OCI-LY1 (cell line): Measurements from ENCODE around the gene CDKAL1.

Source experiments
- EZH2 ChIP-seq: fragments of 200-600 bp; sonication (generic), shearing (Covaris generic); IDR thresholded peaks from 2 replicates; pipeline ENCODE4 v1.8.0; 2017; ENCODE audit warnings: borderline replicate concordance, mixed run types, mild to moderate bottlenecking, antibody characterized with exemption, low read length, moderate library complexity, mixed read lengths
- TF ChIP-seq, protein P1 (sequence below): fragments of 200-600 bp; sonication (generic), shearing (Covaris generic); IDR thresholded peaks from 2 replicates; pipeline ENCODE4 v1.5.1; 2017; ENCODE audit warnings: mild to moderate bottlenecking, antibody characterized with exemption, low read length, moderate library complexity, mixed read lengths

GRCh38 chr6:21257125-21257524 is 722.9 kb downstream of the CDKAL1 start:
- TF ChIP-seq, protein P1, sequence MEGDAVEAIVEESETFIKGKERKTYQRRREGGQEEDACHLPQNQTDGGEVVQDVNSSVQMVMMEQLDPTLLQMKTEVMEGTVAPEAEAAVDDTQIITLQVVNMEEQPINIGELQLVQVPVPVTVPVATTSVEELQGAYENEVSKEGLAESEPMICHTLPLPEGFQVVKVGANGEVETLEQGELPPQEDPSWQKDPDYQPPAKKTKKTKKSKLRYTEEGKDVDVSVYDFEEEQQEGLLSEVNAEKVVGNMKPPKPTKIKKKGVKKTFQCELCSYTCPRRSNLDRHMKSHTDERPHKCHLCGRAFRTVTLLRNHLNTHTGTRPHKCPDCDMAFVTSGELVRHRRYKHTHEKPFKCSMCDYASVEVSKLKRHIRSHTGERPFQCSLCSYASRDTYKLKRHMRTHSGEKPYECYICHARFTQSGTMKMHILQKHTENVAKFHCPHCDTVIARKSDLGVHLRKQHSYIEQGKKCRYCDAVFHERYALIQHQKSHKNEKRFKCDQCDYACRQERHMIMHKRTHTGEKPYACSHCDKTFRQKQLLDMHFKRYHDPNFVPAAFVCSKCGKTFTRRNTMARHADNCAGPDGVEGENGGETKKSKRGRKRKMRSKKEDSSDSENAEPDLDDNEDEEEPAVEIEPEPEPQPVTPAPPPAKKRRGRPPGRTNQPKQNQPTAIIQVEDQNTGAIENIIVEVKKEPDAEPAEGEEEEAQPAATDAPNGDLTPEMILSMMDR = no peak
- no peak for TF ChIP-seq EZH2
